ENCODE measurements around the gene SUSD5. TPM values are rescaled to one million over a fixed set of nuclear protein-coding genes. Genes with fewer than 3 reads are reported as not detected.

SUSD5 gene
- total RNA-seq, 1 donor from 2014 or later = 1.1 TPM

- ATAC-seq = no peak
- H3K4me3 ChIP-seq = no peak overlapping the region
Observed at GRCh38 chr3:33103034-33103433, 115.6 kb downstream of the SUSD5 start.

GRCh38 chr3:33100229-33100628 lies 118.4 kb downstream of the SUSD5 start:
- no peak for DNase-seq
- H3K27ac ChIP-seq = no peak overlapping the region
- H3K36me3 ChIP-seq = no peaks in the 10 kb centered on the region
- H3K4me1 ChIP-seq = peaks cover 5% of the 10 kb centered on the region
- intact Hi-C loops (cut with DNase I) = no loop called here
- H3K4me3 ChIP-seq = no peak overlapping the region
- ATAC-seq = no peak
- no peaks in the 10 kb centered on the region for H3K9me3 ChIP-seq
- no peak for TF ChIP-seq CTCF (IDR thresholded peaks at IDR 0.05)
- no peaks in the 10 kb centered on the region for H3K27me3 ChIP-seq

More at GRCh38 chr3:33103034-33103433, 115.6 kb downstream of the SUSD5 start:
- intact Hi-C loops (cut with DNase I) = no loop called here
- DNase-seq = no peak
- Histone ChIP-seq H3K9me3 (no peaks in the 10 kb centered on the region), H3K27me3 (no peaks in the 10 kb centered on the region), H3K27ac (no peak overlapping the region), H3K36me3 (no peaks in the 10 kb centered on the region), H3K4me1 (no peaks in the 10 kb centered on the region)
- TF ChIP-seq CTCF (IDR thresholded peaks at IDR 0.05) = no peak

Other genes with a start within 250 kb of the SUSD5 start
- gene GLB1, start 121.7 kb downstream of the SUSD5 start, total RNA-seq = 82.5 TPM
- 15.2 TPM for gene TMPPE, start 121.7 kb downstream of the SUSD5 start, total RNA-seq
- 221 TPM for gene CRTAP, start 104.8 kb downstream of the SUSD5 start, total RNA-seq
- gene FBXL2, start 58.6 kb upstream of the SUSD5 start, total RNA-seq = 7.6 TPM
- gene UBP1, start 221.6 kb upstream of the SUSD5 start, total RNA-seq = 62.9 TPM

Measured in upper lobe of right lung (tissue), 1 donor.